Progenitor cell of endocrine pancreas (in vitro differentiated cells): Measurements from ENCODE around the gene SMOC2. TPM values are rescaled to one million over a fixed set of nuclear protein-coding genes. Genes with fewer than 3 reads are reported as not detected.

ENCODE experiments used
- DNase-seq: peaks from one replicate; pipeline ENCODE4 v3.0.0; 2021; ENCODE audit warnings: low spot score; ENCODE audit not compliant: unreplicated experiment
- H3K27ac Mint-ChIP-seq: 2 replicates; pipeline ENCODE4 v1.8.0; 2021; ENCODE audit warnings: mild to moderate bottlenecking, moderate library complexity, mixed read lengths
- H3K27me3 Mint-ChIP-seq: 2 replicates; pipeline ENCODE4 v1.8.0; 2021; ENCODE audit warnings: mixed read lengths
- H3K36me3 Mint-ChIP-seq: 2 replicates; pipeline ENCODE4 v1.8.0; 2022; ENCODE audit warnings: mixed read lengths; ENCODE audit not compliant: insufficient read depth
- H3K4me1 Mint-ChIP-seq: 2 replicates; pipeline ENCODE4 v1.8.0; 2021; ENCODE audit warnings: low read depth, mixed read lengths
- H3K4me3 Mint-ChIP-seq: 2 replicates; pipeline ENCODE4 v1.8.0; 2021; ENCODE audit warnings: low read depth, mild to moderate bottlenecking, moderate library complexity, mixed read lengths
- H3K9me3 Mint-ChIP-seq: 2 replicates; pipeline ENCODE4 v1.8.0; 2021; ENCODE audit warnings: low read depth, mixed read lengths
- total RNA-seq: library from RNA; stranded (reverse); gene quantifications from 2 replicates; pipeline ENCODE4 v1.2.1, GENCODE V29; 2021
- TF ChIP-seq, protein P1 (sequence below): fragments of 200-600 bp; sonication (generic); IDR thresholded peaks from one replicate; pipeline ENCODE4 v1.5.0; 2021; ENCODE audit warnings: antibody characterized with exemption, mild to moderate bottlenecking; ENCODE audit not compliant: unreplicated experiment

Gene SMOC2
- total RNA-seq, 1 donor from 2014 or later, result 5.9 TPM

DNA sequence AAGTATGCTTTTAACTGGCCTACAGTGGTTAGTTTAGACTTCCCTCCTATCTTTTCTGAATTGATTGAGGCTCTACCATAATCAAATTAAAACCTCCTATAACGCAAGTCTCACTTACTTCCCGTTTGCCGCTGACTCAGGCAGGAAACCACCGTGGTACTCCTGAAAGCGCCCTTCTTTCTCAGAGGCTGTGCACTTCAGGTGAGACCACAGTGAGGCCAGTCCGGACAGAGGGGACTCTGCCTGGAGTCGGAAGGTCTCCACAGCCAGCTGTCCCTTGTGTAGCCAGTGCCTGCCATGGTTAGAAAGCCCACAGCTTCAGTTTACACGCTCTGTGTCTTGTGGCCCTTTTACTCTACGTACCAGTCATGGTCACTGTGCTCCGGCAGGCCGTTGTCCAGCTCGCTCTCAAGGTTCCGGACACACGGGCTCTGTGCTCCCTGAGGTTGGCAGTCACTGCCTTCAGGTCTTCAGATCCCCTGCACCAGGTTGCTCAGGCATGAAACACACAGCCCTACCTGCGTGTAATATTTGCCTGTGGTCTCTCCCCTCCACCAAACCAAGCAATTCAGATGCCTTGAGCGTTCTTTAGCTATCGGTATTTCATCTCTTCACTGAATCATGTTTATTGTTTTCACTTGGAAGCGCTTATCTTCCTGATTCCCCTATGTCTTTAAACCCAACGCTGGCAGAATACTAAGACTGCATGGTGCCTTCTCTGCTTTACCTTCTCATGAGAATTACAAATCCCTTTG, 178.8 kb downstream of the SMOC2 start:
- TF ChIP-seq, protein P1, sequence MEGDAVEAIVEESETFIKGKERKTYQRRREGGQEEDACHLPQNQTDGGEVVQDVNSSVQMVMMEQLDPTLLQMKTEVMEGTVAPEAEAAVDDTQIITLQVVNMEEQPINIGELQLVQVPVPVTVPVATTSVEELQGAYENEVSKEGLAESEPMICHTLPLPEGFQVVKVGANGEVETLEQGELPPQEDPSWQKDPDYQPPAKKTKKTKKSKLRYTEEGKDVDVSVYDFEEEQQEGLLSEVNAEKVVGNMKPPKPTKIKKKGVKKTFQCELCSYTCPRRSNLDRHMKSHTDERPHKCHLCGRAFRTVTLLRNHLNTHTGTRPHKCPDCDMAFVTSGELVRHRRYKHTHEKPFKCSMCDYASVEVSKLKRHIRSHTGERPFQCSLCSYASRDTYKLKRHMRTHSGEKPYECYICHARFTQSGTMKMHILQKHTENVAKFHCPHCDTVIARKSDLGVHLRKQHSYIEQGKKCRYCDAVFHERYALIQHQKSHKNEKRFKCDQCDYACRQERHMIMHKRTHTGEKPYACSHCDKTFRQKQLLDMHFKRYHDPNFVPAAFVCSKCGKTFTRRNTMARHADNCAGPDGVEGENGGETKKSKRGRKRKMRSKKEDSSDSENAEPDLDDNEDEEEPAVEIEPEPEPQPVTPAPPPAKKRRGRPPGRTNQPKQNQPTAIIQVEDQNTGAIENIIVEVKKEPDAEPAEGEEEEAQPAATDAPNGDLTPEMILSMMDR, result no peak
- Mint-ChIP-seq H3K27me3 (peaks cover 3% of the 10 kb centered on the region), H3K27ac (no peak overlapping the region), H3K4me3 (no peak overlapping the region), H3K4me1 (peaks cover 10% of the 10 kb centered on the region), H3K36me3 (no peaks in the 10 kb centered on the region), H3K9me3 (peaks cover 9% of the 10 kb centered on the region)
- DNase-seq, result no peak

DNA sequence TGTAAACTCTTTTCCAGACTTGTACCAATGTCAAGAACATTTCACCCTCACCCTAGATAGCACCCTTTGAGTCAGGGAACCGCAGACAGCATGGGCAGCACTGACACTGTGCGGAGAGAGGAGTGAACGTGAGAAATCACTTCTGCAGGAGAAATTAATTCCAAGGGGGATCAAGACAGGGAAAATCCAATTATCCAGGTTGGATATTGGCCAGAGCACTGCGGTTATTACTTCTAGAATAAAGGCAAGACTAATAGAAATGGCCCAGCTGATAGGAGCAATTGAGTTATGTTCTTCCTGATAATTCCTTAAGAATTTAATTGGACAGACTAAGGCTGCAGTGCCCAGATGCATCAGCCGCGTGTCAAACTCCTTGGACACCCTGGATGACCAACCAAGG, 179.6 kb downstream of the SMOC2 start:
- TF ChIP-seq, protein P1, result no peak
- Mint-ChIP-seq H3K27me3 (peaks cover 3% of the 10 kb centered on the region), H3K9me3 (peaks cover 6% of the 10 kb centered on the region), H3K27ac (no peak overlapping the region), H3K36me3 (no peaks in the 10 kb centered on the region), H3K4me3 (no peak overlapping the region), H3K4me1 (peaks cover 13% of the 10 kb centered on the region)
- DNase-seq, result no peak

DNA sequence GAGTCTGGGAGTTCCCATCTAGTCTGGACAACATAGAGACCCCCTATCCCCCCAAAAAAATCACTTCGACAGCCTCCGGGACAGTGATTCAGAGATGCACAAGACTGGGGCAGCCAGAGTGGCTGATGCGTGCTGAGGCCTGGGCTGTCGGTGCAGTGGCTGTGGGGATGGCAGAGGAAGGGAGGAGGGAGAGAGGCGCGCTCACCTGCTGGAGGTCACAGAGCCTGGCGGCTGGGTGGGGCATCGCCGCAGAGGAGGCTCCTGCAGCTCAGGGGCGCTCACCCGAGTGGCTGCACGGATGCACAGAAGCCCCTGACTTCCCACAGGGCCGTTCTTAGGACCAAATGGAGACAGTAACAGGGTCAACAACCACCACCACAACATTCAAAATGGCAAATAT, 182.8 kb downstream of the SMOC2 start:
- no peak overlapping the region for H3K27ac Mint-ChIP-seq
- H3K9me3 Mint-ChIP-seq, result peaks cover 5% of the 10 kb centered on the region
- no peaks in the 10 kb centered on the region for H3K36me3 Mint-ChIP-seq
- DNase-seq, result no peak
- H3K4me3 Mint-ChIP-seq, result no peak overlapping the region
- TF ChIP-seq, protein P1, result no peak
- H3K4me1 Mint-ChIP-seq, result peaks cover 35% of the 10 kb centered on the region
- no peaks in the 10 kb centered on the region for H3K27me3 Mint-ChIP-seq

DNA sequence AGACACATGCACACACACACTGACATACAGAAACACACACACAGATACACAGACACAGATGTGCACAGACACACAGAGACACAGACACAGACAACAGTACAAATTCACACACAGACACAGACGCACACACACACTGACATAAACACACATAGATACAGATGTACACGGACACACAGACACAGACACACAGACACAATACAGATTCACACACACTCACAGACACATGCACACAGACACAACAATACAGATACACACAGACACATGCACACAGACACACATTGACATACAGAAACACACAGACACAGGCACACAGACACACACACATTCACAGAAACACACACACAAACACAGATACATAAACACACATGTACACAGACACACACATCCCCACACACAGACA, 183.6 kb downstream of the SMOC2 start:
- Mint-ChIP-seq H3K4me3 (no peak overlapping the region), H3K36me3 (no peaks in the 10 kb centered on the region), H3K27me3 (no peaks in the 10 kb centered on the region), H3K4me1 (peaks cover 35% of the 10 kb centered on the region), H3K9me3 (peaks cover 5% of the 10 kb centered on the region), H3K27ac (no peak overlapping the region)
- no peak for DNase-seq
- TF ChIP-seq, protein P1, result no peak

DNA sequence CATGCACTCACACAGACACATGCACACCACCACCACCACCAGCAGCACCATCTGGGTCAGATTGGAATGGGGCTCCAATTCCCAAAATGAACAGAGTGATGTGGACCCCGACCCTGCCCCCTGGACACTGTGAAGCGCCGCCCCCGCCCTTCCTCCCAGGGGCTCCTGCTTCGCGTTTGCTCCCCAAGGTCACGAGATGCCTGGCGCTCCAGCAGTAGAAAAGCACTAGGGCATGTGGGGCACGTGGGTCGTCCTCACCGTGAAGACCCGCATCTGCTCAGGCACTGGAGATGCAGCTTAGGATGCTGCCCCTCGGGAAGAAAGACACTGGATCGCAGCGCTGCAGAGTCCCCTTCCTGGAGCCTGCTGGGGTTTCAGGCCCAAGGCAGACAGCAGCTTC, 184.0 kb downstream of the SMOC2 start:
- H3K4me1 Mint-ChIP-seq, result peaks cover 35% of the 10 kb centered on the region
- TF ChIP-seq, protein P1, result no peak
- no peak for DNase-seq
- no peaks in the 10 kb centered on the region for H3K27me3 Mint-ChIP-seq
- no peak overlapping the region for H3K27ac Mint-ChIP-seq
- H3K4me3 Mint-ChIP-seq, result no peak overlapping the region
- H3K9me3 Mint-ChIP-seq, result peaks cover 5% of the 10 kb centered on the region
- no peaks in the 10 kb centered on the region for H3K36me3 Mint-ChIP-seq
